Suprapubic skin (tissue), 4 donors: ENCODE results near the gene CCT8L2. TPM values are rescaled to one million over a fixed set of nuclear protein-coding genes. Genes with fewer than 3 reads are reported as not detected.
A peak's percentile ranks its signal among the peaks of the same experiment; 100 is the strongest.
"Not testable (repeated sequence)": the region's sequence is repeated elsewhere in the genome, so short reads cannot be mapped to it uniquely, and the experiment has no call there.

Experiments used
- DNase-seq, 2 donors: peaks; one replicate each; pipeline ENCODE4 v3.0.0-alpha.2; 2019; ENCODE audit warnings: low spot score in 2 of 2
- H3K27ac ChIP-seq: fragments of 200-600 bp; sonication (generic); one replicate; pipeline ENCODE4 v1.5.1; 2019
- H3K27me3 ChIP-seq: fragments of 200-600 bp; sonication (generic); one replicate; pipeline ENCODE4 v1.5.1; 2019
- H3K36me3 ChIP-seq: fragments of 200-600 bp; sonication (generic); one replicate; pipeline ENCODE4 v1.5.1; 2019
- H3K4me1 ChIP-seq: fragments of 200-600 bp; sonication (generic); one replicate; pipeline ENCODE4 v1.5.1; 2019
- H3K4me3 ChIP-seq: fragments of 200-600 bp; sonication (generic); one replicate; pipeline ENCODE4 v1.5.1; 2019; ENCODE audit warnings: mild to moderate bottlenecking
- H3K9me3 ChIP-seq: fragments of 200-600 bp; sonication (generic); one replicate; pipeline ENCODE4 v1.5.1; 2019
- CTCF ChIP-seq, 2 donors: fragments of 200-600 bp in 1 of 2; fragments of 450-650 bp in 1 of 2; sonication (generic) in 1 of 2; IDR thresholded peaks; one replicate each; pipeline ENCODE4 v1.5.1; 2016 to 2019; ENCODE audit warnings: antibody characterized with exemption in 2 of 2, mild to moderate bottlenecking in 1 of 2, moderate library complexity in 1 of 2
- EP300 ChIP-seq: sonication (generic); formaldehyde crosslinking; IDR thresholded peaks from one replicate; pipeline ENCODE4 v1.6.1; 2017; ENCODE audit warnings: antibody characterized with exemption
- POLR2A ChIP-seq, 2 donors: fragments of 450-650 bp; IDR thresholded peaks; one replicate each; pipeline ENCODE4 v1.6.1; 2017; ENCODE audit warnings: antibody characterized with exemption in 2 of 2, mild to moderate bottlenecking in 2 of 2, moderate library complexity in 2 of 2
- POLR2AphosphoS5 ChIP-seq, 3 donors: sonication (generic); formaldehyde crosslinking; IDR thresholded peaks; one replicate each; pipeline ENCODE4 v1.6.1; 2017; ENCODE audit warnings: antibody characterized with exemption in 3 of 3
- WGBS: methylation state at CpG from one replicate; pipeline ENCODE4 v1.1.5; 2018; 5-methylcytosine and 5-hydroxymethylcytosine counted together
- total RNA-seq, 4 donors: library from RNA; depleted of rRNA; stranded (reverse); fragments of >200 nt; gene quantifications; one replicate each; pipeline ENCODE4 v1.1.0, GENCODE V29; 2016

Gene CCT8L2
- total RNA-seq, 4 donors from 2014 or later: not detected

DNA sequence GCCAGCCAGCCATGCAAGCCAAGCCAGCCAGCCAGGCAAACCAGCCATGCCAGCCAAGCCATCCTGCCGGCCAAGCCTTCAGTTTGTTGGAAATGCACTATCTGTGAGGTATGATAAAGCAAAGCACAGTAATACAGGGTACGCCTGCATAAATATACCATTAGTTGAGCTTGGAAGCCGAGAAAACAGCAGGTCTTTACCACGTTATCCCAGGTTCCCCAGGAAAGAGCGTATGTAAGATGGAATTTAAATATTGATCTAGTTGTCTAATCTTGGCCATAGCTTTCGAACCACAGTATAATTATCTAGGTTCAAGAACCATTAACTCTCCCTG is 24.2 kb downstream of the CCT8L2 start:
- Histone ChIP-seq H3K27me3 (no peaks in the 10 kb centered on the region), H3K9me3 (no peaks in the 10 kb centered on the region), H3K4me3 (no peak overlapping the region), H3K27ac (no peak overlapping the region), H3K4me1 (no peaks in the 10 kb centered on the region), H3K36me3 (no peaks in the 10 kb centered on the region)
- no peak for DNase-seq
- TF ChIP-seq CTCF (IDR thresholded peaks at IDR 0.05): no peak
- TF ChIP-seq POLR2A (IDR thresholded peaks at IDR 0.05): no peak
- TF ChIP-seq EP300: no peak
- TF ChIP-seq POLR2AphosphoS5 (IDR thresholded peaks at IDR 0.05): no peak
- 73% methylated on average over 6 of the region's 6 CpGs for WGBS

DNA sequence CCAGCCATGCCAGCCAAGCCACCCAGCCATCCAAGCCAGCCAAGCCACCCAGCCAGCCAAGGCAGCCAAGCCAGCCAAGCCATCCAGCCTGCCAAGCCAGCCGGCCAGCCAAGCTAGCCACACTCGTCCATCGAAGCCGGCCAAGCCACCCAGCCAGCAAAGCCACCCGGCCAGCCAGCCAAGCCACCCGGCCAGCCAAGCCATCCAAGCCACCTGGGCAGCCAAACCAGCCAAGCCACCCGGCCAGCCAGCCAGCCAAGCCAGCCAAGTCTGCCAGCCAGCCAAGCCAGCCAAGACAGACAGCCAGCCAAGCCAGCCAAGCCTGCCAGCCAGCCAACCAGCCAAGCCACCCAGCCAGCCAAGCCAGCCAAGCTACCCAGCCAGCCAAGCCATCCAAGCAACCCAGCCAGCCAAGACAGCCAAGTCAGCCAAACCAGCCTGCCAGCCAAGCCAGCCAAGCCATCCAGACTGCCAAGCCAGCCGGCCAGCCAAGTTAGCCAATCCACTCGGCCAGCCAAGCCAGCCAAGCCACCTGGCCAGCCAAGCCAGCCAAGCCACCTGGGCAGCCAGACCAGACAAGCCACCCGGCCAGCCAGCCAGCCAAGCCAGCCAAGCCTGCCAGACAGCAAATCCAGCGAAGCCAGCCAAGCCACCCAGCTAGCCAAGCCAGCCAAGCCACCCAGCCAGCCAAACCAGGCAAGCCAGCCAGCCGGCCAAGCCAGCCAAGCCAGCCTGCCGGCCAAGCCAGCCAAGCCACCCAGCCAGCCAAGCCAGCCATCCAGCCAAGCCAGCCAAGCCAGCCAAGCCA is 24.8 kb downstream of the CCT8L2 start:
- H3K27ac ChIP-seq, H3K36me3 ChIP-seq, H3K9me3 ChIP-seq, H3K4me1 ChIP-seq, H3K4me3 ChIP-seq, H3K27me3 ChIP-seq: not testable (repeated sequence)
- WGBS: 40% methylated on average over 2 of the region's 13 CpGs
- peak in 1 of 2 donors; percentile 62 for DNase-seq

- not testable (repeated sequence) for H3K9me3 ChIP-seq, H3K27ac ChIP-seq, DNase-seq, H3K36me3 ChIP-seq, H3K27me3 ChIP-seq, H3K4me1 ChIP-seq, H3K4me3 ChIP-seq
- WGBS: 30% methylated on average over 2 of the region's 7 CpGs
Observed at GRCh38 chr22:16566421-16567151, 26.0 kb downstream of the CCT8L2 start.

DNA sequence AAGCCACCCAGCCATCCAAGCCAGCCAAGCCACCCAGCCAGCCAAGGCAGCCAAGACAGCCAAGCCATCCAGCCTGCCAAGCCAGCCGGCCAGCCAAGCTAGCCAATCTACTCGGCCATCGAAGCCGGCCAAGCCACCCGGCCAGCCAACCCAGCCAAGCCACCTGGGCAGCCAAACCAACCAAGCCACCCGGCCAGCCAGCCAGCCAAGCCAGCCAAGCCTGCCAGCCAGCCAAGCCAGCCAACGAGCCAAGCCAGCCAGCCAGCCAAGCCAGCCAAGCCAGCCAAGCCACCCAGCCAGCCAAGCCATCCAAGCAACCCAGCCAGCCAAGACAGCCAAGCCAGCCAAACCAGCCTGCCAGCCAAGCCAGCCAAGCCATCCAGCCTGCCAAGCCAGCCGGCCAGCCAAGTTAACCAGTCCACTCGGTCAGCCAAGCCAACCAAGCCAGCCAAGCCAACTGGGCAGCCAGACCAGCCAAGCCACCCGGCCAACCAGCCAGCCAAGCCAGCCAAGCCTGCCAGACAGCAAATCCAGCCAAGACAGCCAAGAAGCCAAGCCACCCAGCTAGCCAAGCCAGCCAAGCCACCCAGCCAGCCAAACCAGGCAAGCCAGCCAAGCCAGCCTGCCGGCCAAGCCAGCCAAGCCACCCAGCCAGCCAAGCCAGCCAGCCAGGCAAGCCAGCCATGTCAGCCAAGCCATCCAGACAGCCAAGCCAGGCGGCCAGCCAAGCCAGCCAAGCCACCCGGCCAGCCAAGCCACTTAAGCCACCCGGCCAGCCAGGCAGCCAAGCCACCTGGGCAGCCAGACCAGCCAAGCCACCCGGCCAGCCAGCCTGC is 26.8 kb downstream of the CCT8L2 start:
- not testable (repeated sequence) for H3K27me3 ChIP-seq, H3K9me3 ChIP-seq, H3K36me3 ChIP-seq, H3K27ac ChIP-seq, H3K4me1 ChIP-seq, H3K4me3 ChIP-seq
- WGBS: 69% methylated on average over 5 of the region's 15 CpGs
- DNase-seq: peak in 1 of 2 donors; percentile 65

DNA sequence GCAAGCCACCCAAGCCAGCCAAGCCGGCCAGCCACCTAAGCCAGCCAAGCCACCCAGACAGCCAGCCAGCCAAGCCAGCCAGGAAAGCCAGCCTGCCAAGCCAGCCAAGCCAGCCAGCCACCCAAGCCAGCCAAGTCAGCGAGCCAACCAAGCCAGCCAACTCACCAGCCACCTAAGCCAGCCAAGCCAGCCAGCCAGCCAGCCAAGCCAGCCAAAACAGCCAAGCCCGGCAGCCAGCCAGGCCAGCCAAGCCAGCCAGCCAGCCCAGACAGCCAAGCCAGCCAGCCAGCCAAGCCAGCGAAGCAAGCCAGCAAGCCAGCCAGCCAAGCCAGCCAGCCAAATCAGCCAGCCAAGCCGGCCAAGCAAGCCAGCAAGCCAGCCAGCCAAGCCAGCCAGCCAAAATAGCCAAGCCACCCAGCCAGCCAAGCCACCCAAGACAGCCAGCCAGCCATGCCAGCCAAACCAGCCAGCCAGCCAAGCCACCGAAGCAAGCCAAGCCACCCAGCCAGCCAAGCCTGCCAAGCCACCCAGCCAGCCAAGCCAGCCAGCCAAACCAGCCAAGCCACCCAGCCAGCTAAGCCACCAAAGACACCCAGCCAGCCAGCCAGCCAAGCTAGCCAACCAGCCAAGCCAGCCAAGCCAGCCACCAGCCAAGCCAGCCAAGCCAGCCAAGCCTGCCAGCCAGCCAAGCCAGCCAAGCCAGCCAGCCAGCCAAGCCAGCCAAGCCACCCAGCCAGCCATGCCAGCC is 27.6 kb downstream of the CCT8L2 start:
- H3K4me1 ChIP-seq, H3K27me3 ChIP-seq, H3K27ac ChIP-seq, H3K9me3 ChIP-seq, H3K36me3 ChIP-seq, H3K4me3 ChIP-seq: not testable (repeated sequence)
- no CpG with 5 or more reads among the region's 6 CpGs for WGBS
- peak in 1 of 2 donors; percentile 63 for DNase-seq

DNA sequence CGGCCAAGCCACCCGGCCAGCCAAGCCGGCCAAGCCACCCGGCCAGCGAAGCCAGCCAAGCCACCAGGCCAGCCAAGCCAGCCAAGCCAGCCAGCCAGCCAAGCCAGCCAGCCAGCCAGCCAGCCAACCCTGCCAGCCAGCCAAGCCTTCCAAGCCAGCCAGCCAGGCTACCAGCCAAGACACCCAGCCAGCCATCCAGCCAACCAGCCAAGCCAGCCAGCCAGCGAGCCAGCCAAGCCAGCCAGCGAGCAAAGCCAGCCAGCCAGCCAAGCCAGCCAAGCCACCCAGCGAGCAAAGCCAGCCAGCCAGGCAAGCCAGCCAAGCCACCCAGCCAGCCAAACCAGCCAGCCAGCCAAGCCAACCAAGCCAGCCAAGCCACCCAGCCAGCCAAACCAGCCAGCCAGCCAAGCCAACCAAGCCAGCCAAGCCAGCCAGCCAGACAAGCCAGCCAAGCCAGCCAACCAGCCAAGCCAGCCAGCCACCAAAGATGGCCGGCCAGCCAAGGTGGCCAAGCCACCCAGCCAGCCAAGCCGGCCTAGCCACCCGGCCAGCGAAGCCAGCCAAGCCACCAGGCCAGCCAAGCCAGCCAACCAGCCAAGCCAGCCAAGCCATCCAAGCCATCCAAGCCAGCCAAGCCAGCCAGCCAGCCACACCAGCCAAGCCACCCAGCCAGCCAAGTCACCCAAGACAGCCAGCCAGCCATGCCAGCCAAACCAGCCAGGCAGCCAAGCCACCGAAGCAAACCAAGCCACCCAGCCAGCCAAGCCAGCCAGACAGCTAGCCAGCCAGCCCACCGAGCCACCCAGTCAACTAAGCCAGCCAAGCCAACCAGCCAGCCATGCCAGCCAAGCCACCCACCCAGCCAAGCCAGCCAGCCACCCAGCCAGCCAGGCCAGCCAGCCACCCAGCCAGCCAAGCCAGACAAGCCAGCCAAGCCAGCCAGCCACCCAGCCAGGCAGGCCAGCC is 28.8 kb downstream of the CCT8L2 start:
- no peaks in the 10 kb centered on the region for H3K9me3 ChIP-seq
- no peak for DNase-seq
- no peak overlapping the region for H3K4me3 ChIP-seq
- no peak overlapping the region for H3K27ac ChIP-seq
- 54% methylated on average over 10 of the region's 14 CpGs for WGBS
- no peaks in the 10 kb centered on the region for H3K36me3 ChIP-seq
- no peaks in the 10 kb centered on the region for H3K27me3 ChIP-seq
- TF ChIP-seq CTCF (IDR thresholded peaks at IDR 0.05) (no peak), POLR2AphosphoS5 (IDR thresholded peaks at IDR 0.05) (no peak)
- H3K4me1 ChIP-seq: no peaks in the 10 kb centered on the region
